ENCODE data around the gene ATG16L2.
A peak's percentile ranks its signal among the peaks of the same experiment; 100 is the strongest.

DNA sequence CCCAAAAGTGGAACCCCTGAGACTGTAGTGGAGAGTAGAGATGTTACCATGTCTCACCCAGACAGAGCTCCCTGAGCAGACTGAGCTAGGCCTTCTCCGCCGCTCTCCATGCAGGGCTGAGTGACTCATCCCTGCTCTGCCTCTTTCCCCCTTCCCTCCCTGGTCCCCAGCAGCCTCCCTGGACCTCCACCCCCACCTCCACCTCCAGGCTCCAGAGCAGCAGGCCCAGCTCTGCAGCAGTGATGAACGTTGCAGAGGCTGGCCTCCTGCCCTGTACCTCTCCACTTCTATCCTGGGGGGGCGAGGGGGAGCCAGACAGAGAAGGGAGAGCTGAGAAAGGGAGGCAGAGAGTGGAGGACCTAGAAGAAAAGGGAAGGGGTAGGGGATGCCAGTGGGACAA is 42.7 kb upstream of the ATG16L2 start:
- TF ChIP-seq, protein P1, sequence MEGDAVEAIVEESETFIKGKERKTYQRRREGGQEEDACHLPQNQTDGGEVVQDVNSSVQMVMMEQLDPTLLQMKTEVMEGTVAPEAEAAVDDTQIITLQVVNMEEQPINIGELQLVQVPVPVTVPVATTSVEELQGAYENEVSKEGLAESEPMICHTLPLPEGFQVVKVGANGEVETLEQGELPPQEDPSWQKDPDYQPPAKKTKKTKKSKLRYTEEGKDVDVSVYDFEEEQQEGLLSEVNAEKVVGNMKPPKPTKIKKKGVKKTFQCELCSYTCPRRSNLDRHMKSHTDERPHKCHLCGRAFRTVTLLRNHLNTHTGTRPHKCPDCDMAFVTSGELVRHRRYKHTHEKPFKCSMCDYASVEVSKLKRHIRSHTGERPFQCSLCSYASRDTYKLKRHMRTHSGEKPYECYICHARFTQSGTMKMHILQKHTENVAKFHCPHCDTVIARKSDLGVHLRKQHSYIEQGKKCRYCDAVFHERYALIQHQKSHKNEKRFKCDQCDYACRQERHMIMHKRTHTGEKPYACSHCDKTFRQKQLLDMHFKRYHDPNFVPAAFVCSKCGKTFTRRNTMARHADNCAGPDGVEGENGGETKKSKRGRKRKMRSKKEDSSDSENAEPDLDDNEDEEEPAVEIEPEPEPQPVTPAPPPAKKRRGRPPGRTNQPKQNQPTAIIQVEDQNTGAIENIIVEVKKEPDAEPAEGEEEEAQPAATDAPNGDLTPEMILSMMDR (conservative IDR thresholded peaks at IDR 0.05; ENCODE audit: low read depth, low read length), result no peak
- TF ChIP-seq MXI1 (IDR thresholded peaks at IDR 0.05; ENCODE audit: borderline replicate concordance, low read depth, low read length), result no peak
- peak; percentile 45; the same call in 1 of the 2 replicates for TF ChIP-seq POLR2A (IDR thresholded peaks at IDR 0.05; ENCODE audit: low read depth, low read length)
- TF ChIP-seq BHLHE40 (IDR thresholded peaks at IDR 0.05; ENCODE audit: low read depth, low read length), result no peak
- TF ChIP-seq MAFK (IDR thresholded peaks at IDR 0.05; ENCODE audit: low read depth, low read length), result no peak
- peak; percentile 33 for TF ChIP-seq RCOR1 (IDR thresholded peaks at IDR 0.05; ENCODE audit: insufficient replicate concordance, low read length)
- peak; percentile 86 for TF ChIP-seq FOS (IDR thresholded peaks at IDR 0.05; ENCODE audit: low read depth, low read length)

Measured in IMR-90 (cell line).